HepG2 (cell line): ENCODE measurements around the gene PSMA7. TPM values are rescaled to one million over a fixed set of nuclear protein-coding genes. Genes with fewer than 3 reads are reported as not detected.
A peak's percentile ranks its signal among the peaks of the same experiment; 100 is the strongest.

ENCODE experiments used
- CCAR2 ChIP-seq: fragments of 200-400 bp; formaldehyde crosslinking; optimal IDR thresholded peaks from 2 replicates; pipeline ENCODE3; 2018; ENCODE audit warnings: low read depth, mild to moderate bottlenecking, low read length, moderate library complexity
- ELF4 ChIP-seq: sonication (generic); formaldehyde crosslinking; IDR thresholded peaks from 2 replicates; pipeline ENCODE4 v1.5.0; 2020; ENCODE audit warnings: missing genetic modification reagents, mild to moderate bottlenecking, moderate library complexity, borderline replicate concordance
- MAFG ChIP-seq: sonication (generic); formaldehyde crosslinking; IDR thresholded peaks from 2 replicates; pipeline ENCODE4 v1.5.1; 2020; ENCODE audit warnings: mild to moderate bottlenecking, missing genetic modification reagents
- RBFOX2 ChIP-seq: fragments of 200-400 bp; formaldehyde crosslinking; IDR thresholded peaks from 2 replicates; pipeline ENCODE4 v1.6.1; 2017; ENCODE audit warnings: low read depth, mild to moderate bottlenecking, low read length
- RFX1 ChIP-seq: fragments of 450-650 bp; IDR thresholded peaks from 2 replicates; pipeline ENCODE4 v1.6.1; 2017
- STAG1 ChIP-seq: sonication (generic); formaldehyde crosslinking; IDR thresholded peaks from 2 replicates; pipeline ENCODE4 v1.4.0; 2020; ENCODE audit warnings: missing genetic modification reagents
- TBL1XR1 ChIP-seq: fragments of 150-350 bp; IDR thresholded peaks from 2 replicates; pipeline ENCODE4 v1.6.1; 2014; ENCODE audit warnings: borderline replicate concordance, low read length; ENCODE audit not compliant: partially characterized antibody
- TOPORS ChIP-seq: sonication (generic); formaldehyde crosslinking; IDR thresholded peaks from 2 replicates; pipeline ENCODE4 v1.8.0; 2023; ENCODE audit warnings: mild to moderate bottlenecking, missing genetic modification reagents
- ZC3H13 ChIP-seq: sonication (generic); formaldehyde crosslinking; IDR thresholded peaks from 2 replicates; pipeline ENCODE4 v1.8.1; 2023; ENCODE audit warnings: mild to moderate bottlenecking, missing genetic modification reagents, moderate library complexity
- ZMYM3 ChIP-seq: sonication (generic); formaldehyde crosslinking; IDR thresholded peaks from 2 replicates; pipeline ENCODE4 v1.5.1; 2020; ENCODE audit warnings: mild to moderate bottlenecking, missing genetic modification reagents
- ZNF205 ChIP-seq: IDR thresholded peaks from 2 replicates; pipeline ENCODE4 v1.6.1; 2018; ENCODE audit warnings: missing biosample characterization, missing genetic modification reagents
- ZNF558 ChIP-seq: sonication (generic); formaldehyde crosslinking; IDR thresholded peaks from 2 replicates; pipeline ENCODE4 v1.9.0; 2022; ENCODE audit warnings: mild to moderate bottlenecking, missing genetic modification reagents, borderline replicate concordance
- ZNF570 ChIP-seq: sonication (generic); formaldehyde crosslinking; IDR thresholded peaks from 2 replicates; pipeline ENCODE4 v1.4.0; 2020; ENCODE audit warnings: mild to moderate bottlenecking, missing genetic modification reagents, borderline replicate concordance
- ZNF678 ChIP-seq: sonication (generic); formaldehyde crosslinking; IDR thresholded peaks from 2 replicates; pipeline ENCODE4 v1.4.0; 2020; ENCODE audit warnings: mild to moderate bottlenecking, missing genetic modification reagents
- ZNF713 ChIP-seq: sonication (generic); formaldehyde crosslinking; IDR thresholded peaks from 2 replicates; pipeline ENCODE4 v1.4.0; 2020; ENCODE audit warnings: mild to moderate bottlenecking, missing genetic modification reagents
- polyA plus RNA-seq, 8 experiments: library from polyadenylated mRNA; depleted of rRNA in 3 of 8; stranded (reverse) in 7 of 8; unstranded in 1 of 8; fragments of >200 nt; fragmentation: Illumina TruSeq in 4 of 8; extraction: Trizol in 4 of 8; gene quantifications; 2 replicates each; pipeline versions ENCODE4 v1.2.1 to v1.2.3, GENCODE V29; 2011 to 2016; ENCODE audit warnings: low read depth in 4 of 8, missing spikeins in 1 of 8, mixed read lengths in 1 of 8; ENCODE audit not compliant: insufficient read depth in 1 of 8
- total RNA-seq, 5 experiments: library from RNA; depleted of rRNA; stranded (reverse); fragments of >200 nt; fragmentation: Illumina TruSeq; extraction: Trizol; gene quantifications; 2 replicates each; pipeline ENCODE4 v1.2.3, GENCODE V29; 2016; ENCODE audit warnings: low read depth in 1 of 5
- TF ChIP-seq, protein P1 (sequence below): sonication (generic); formaldehyde crosslinking; IDR thresholded peaks from 2 replicates; pipeline ENCODE4 v1.4.0; 2020; ENCODE audit warnings: missing genetic modification reagents
- TF ChIP-seq, protein P2 (sequence below): conservative IDR thresholded peaks from 2 replicates; pipeline ENCODE4 v1.6.1; 2018; ENCODE audit warnings: missing genetic modification reagents
- TF ChIP-seq, protein P3 (sequence below): IDR thresholded peaks from 2 replicates; pipeline ENCODE4 v1.6.1; 2016; ENCODE audit warnings: low read depth, borderline replicate concordance
- TF ChIP-seq, protein P4 (sequence below): sonication (generic); formaldehyde crosslinking; IDR thresholded peaks from 2 replicates; pipeline ENCODE4 v1.8.0; 2022; ENCODE audit warnings: low read depth, missing genetic modification reagents

Gene PSMA7
- total and polyA plus RNA-seq, 2 of the 13 experiments (the other 11 are each of a cell fraction or from before 2014, with no cell fraction given), result 531 to 631 TPM

DNA sequence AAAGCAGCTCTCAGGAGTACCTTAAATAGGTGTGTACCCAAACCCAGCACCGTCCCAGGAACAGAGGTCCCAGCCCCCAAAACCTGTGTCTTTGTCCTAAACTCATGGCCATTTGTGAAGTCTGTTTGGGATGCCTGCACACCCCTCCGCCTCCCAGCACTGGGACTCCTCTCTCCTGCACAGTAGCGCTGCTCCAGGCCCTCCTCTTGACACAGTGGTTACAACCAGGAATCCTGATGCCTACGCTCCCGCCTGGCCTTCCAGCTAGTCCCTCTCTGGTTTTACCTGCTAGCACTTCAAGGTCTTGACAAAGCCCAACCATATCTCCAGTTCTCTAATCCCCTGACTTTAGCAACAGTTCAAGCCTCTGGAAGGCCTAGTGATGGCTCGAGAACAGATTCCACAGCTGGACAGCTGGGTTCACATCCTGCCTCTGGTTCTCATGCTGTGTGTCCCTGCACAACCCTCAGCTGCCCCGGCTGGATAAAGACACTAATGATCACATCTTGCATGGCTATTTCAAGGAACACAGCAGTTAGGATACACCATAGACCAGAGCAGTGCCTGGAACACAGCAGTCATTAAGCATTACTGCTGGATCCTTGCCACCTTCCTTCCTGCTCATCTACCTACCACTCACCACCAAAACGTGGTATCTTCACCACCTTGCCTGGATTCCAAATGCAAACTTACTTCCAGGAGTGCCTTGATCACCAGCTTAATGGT lies 5.6 kb downstream of the PSMA7 start (continued):
- no peak for TF ChIP-seq ZMYM3 (CRISPR knock-in tag)
- TF ChIP-seq, protein P1, sequence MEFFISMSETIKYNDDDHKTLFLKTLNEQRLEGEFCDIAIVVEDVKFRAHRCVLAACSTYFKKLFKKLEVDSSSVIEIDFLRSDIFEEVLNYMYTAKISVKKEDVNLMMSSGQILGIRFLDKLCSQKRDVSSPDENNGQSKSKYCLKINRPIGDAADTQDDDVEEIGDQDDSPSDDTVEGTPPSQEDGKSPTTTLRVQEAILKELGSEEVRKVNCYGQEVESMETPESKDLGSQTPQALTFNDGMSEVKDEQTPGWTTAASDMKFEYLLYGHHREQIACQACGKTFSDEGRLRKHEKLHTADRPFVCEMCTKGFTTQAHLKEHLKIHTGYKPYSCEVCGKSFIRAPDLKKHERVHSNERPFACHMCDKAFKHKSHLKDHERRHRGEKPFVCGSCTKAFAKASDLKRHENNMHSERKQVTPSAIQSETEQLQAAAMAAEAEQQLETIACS (CRISPR knock-in tag), result no peak
- TF ChIP-seq ZNF713 (CRISPR knock-in tag), result no peak
- TF ChIP-seq ZNF558 (CRISPR knock-in tag), result no peak
- TF ChIP-seq TBL1XR1, result no peak
- TF ChIP-seq RFX1, result no peak
- no peak for TF ChIP-seq ZNF678
- TF ChIP-seq, protein P2, sequence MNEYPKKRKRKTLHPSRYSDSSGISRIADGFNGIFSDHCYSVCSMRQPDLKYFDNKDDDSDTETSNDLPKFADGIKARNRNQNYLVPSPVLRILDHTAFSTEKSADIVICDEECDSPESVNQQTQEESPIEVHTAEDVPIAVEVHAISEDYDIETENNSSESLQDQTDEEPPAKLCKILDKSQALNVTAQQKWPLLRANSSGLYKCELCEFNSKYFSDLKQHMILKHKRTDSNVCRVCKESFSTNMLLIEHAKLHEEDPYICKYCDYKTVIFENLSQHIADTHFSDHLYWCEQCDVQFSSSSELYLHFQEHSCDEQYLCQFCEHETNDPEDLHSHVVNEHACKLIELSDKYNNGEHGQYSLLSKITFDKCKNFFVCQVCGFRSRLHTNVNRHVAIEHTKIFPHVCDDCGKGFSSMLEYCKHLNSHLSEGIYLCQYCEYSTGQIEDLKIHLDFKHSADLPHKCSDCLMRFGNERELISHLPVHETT (CRISPR knock-in tag), result no peak
- no peak for TF ChIP-seq TOPORS (CRISPR knock-in tag)
- TF ChIP-seq STAG1, result no peak
- TF ChIP-seq ZNF205, result no peak
- no peak for TF ChIP-seq CCAR2
- peak; percentile 86 for TF ChIP-seq ZC3H13 (CRISPR knock-in tag)
- TF ChIP-seq ELF4 (CRISPR knock-in tag), result no peak
- TF ChIP-seq MAFG (CRISPR knock-in tag), result no peak
- TF ChIP-seq, protein P3, sequence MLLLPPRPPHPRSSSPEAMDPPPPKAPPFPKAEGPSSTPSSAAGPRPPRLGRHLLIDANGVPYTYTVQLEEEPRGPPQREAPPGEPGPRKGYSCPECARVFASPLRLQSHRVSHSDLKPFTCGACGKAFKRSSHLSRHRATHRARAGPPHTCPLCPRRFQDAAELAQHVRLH (CRISPR knock-in tag), result no peak
- TF ChIP-seq ZNF570 (CRISPR knock-in tag), result no peak
- TF ChIP-seq RBFOX2, result no peak
- TF ChIP-seq, protein P4, sequence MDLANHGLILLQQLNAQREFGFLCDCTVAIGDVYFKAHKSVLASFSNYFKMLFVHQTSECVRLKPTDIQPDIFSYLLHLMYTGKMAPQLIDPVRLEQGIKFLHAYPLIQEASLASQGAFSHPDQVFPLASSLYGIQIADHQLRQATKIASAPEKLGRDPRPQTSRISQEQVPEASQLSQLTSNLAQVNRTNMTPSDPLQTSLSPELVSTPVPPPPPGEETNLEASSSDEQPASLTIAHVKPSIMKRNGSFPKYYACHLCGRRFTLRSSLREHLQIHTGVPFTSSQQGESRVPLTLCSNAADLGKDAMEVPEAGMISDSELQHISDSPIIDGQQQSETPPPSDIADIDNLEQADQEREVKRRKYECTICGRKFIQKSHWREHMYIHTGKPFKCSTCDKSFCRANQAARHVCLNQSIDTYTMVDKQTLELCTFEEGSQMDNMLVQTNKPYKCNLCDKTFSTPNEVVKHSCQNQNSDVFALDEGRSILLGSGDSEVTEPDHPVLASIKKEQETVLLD (CRISPR knock-in tag), result 0 out of 2 replicates have a peak, but pooled peaks have one; percentile 24
